A673 (cell line): Measurements from ENCODE around the gene LAMA4. TPM values are rescaled to one million over a fixed set of nuclear protein-coding genes. Genes with fewer than 3 reads are reported as not detected.

Source experiments
- BruUV-seq: library from RNA; stranded (reverse); fragments of 400-500 nt; replicated peaks from 2 replicates; lab custom pipeline; 2021; lab: Mats Ljungman, UMichigan
- CTCF ChIA-PET: fragments of 300-600 bp; sonication (Branson Sonifier 250); formaldehyde crosslinking; loops from one replicate; lab custom pipeline; 2022; ENCODE audit warnings: antibody characterized with exemption; lab: Charles Lee
- POLR2A ChIA-PET: fragments of 300-600 bp; sonication (Branson Sonifier 250); formaldehyde crosslinking; loops from one replicate; lab custom pipeline; 2022; ENCODE audit warnings: antibody characterized with exemption; ENCODE audit not compliant: low non-redundant PET; lab: Charles Lee
- DNase-seq: peaks from one replicate; pipeline ENCODE4 v3.0.0-alpha.2; 2015; ENCODE audit warnings: low spot score
- H3K27ac ChIP-seq: fragments of 200-600 bp; sonication (generic); 2 replicates; pipeline ENCODE4 v1.5.1; 2016; ENCODE audit warnings: mixed run types, low read depth, mild to moderate bottlenecking, mixed read lengths, antibody characterized with exemption, low read length; ENCODE audit not compliant: poor library complexity, severe bottlenecking
- H3K27me3 ChIP-seq: fragments of 200-600 bp; sonication (generic); replicated peaks from 2 replicates; pipeline ENCODE4 v1.6.1; 2017; ENCODE audit warnings: mixed run types, low read depth, mild to moderate bottlenecking, mixed read lengths, antibody characterized with exemption, low read length; ENCODE audit not compliant: insufficient read depth, poor library complexity
- H3K36me3 ChIP-seq: fragments of 200-600 bp; sonication (generic); 2 replicates; pipeline ENCODE4 v1.6.1; 2016; ENCODE audit warnings: mixed run types, mild to moderate bottlenecking, mixed read lengths, antibody characterized with exemption, low read length; ENCODE audit not compliant: insufficient read depth, poor library complexity, severe bottlenecking
- H3K4me1 ChIP-seq: fragments of 200-600 bp; sonication (generic); 2 replicates; pipeline ENCODE4 v1.6.1; 2017; ENCODE audit warnings: mixed run types, mild to moderate bottlenecking, mixed read lengths, antibody characterized with exemption, low read length; ENCODE audit not compliant: insufficient read depth, poor library complexity, severe bottlenecking
- H3K4me3 ChIP-seq: fragments of 200-600 bp; sonication (generic); 2 replicates; pipeline ENCODE4 v1.5.1; 2016; ENCODE audit warnings: low read depth, mixed run types, mild to moderate bottlenecking, mixed read lengths, low read length; ENCODE audit not compliant: poor library complexity, severe bottlenecking
- H3K9me3 ChIP-seq: fragments of 200-600 bp; sonication (generic); 2 replicates; pipeline ENCODE4 v1.6.1; 2016; ENCODE audit warnings: mixed run types, low read depth, mild to moderate bottlenecking, mixed read lengths, antibody characterized with exemption, low read length; ENCODE audit not compliant: poor library complexity, severe bottlenecking
- CTCF ChIP-seq: fragments of 300-800, 200-600 bp; sonication (generic); conservative IDR thresholded peaks from 2 replicates; pipeline ENCODE4 v1.5.1; 2017; ENCODE audit warnings: low read depth, mild to moderate bottlenecking, antibody characterized with exemption, low read length, moderate library complexity, mixed read lengths
- EZH2 ChIP-seq: fragments of 200-600 bp; sonication (generic); IDR thresholded peaks from 2 replicates; pipeline ENCODE4 v1.6.1; 2017; ENCODE audit warnings: borderline replicate concordance, low read depth, mild to moderate bottlenecking, mixed read lengths, antibody characterized with exemption, low read length; ENCODE audit not compliant: poor library complexity, severe bottlenecking
- intact Hi-C: fragments of 100-400 bp; cut with micrococcal nuclease; formaldehyde crosslinking; loops from one replicate; pipeline ENCODE4 v1.10.0; 2022; ENCODE audit not compliant: unreplicated experiment
- total RNA-seq: library from RNA; stranded (reverse); gene quantifications from 2 replicates; pipeline ENCODE4 v1.2.3, GENCODE V29; 2021

LAMA4 gene
- total RNA-seq, 1 experiment from 2014 or later = 1.2 TPM

DNA sequence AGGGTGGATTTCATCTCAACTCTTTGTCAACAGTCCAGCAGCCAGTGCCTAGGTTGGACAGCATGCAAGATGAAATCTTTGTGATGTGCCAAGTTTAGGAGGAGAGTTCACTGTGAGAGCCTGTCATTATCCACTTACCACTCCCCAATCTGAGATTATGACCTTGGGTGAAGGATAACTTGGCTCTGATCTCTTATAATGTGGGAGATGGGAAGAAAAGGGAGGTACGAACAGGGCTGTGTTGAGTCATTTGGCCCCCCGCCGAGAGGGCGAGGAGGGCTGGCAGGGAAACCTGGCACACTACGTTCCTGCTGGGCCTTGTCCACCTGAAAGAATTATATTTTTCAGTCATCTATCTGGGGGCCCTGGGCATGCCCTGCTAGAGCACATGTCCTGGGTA is 35.8 kb downstream of the LAMA4 start:
- intact Hi-C loops = no loop called here
- CTCF ChIA-PET = no interaction called here
- peaks cover 38% of the 10 kb centered on the region for H3K4me1 ChIP-seq

GRCh38 chr6:112216662-112217551 is 37.5 kb downstream of the LAMA4 start:
- intact Hi-C loops = no loop called here
- H3K4me1 ChIP-seq = peaks cover 22% of the 10 kb centered on the region
- BruUV-seq = no TSS peak
- no peak overlapping the region for H3K27ac ChIP-seq
- ChIA-PET CTCF (no interaction called here), POLR2A (no interaction called here)
- no peaks in the 10 kb centered on the region for H3K36me3 ChIP-seq
- H3K27me3 ChIP-seq = no peaks in the 10 kb centered on the region
- DNase-seq = peak; percentile 43
- no peak for TF ChIP-seq EZH2
- TF ChIP-seq CTCF = no peak
- no peak overlapping the region for H3K4me3 ChIP-seq
- no peaks in the 10 kb centered on the region for H3K9me3 ChIP-seq

More for the DNA sequence above, 35.8 kb downstream of the LAMA4 start:
- no peaks in the 10 kb centered on the region for H3K36me3 ChIP-seq
- no peak overlapping the region for H3K4me3 ChIP-seq
- no TSS peak for BruUV-seq
- TF ChIP-seq CTCF = no peak
- no peaks in the 10 kb centered on the region for H3K27me3 ChIP-seq
- no peaks in the 10 kb centered on the region for H3K9me3 ChIP-seq
- DNase-seq = no peak
- POLR2A ChIA-PET = no interaction called here
- H3K27ac ChIP-seq = no peak overlapping the region

GRCh38 chr6:112215488-112216284 is 38.7 kb downstream of the LAMA4 start:
- intact Hi-C loops = no loop called here
- POLR2A ChIA-PET = no interaction called here
- CTCF ChIA-PET = no interaction called here

More at GRCh38 chr6:112215488-112216284, 38.7 kb downstream of the LAMA4 start:
- no TSS peak for BruUV-seq
- Histone ChIP-seq H3K36me3 (no peaks in the 10 kb centered on the region), H3K9me3 (no peaks in the 10 kb centered on the region), H3K4me1 (peaks cover 19% of the 10 kb centered on the region), H3K4me3 (no peak overlapping the region), H3K27ac (no peak overlapping the region), H3K27me3 (no peaks in the 10 kb centered on the region)
- DNase-seq = no peak
- no peak for TF ChIP-seq EZH2
